ENCODE data around the gene GDF9. TPM values are rescaled to one million over a fixed set of nuclear protein-coding genes. Genes with fewer than 3 reads are reported as not detected.

GDF9 gene
- total and polyA plus RNA-seq, 10 of the 15 experiments (the other 5 are each of a cell fraction or from before 2014, with no cell fraction given): 0.11 to 1.5 (median 0.34) TPM

GRCh38 chr5:132853790-132854189 lies 12.5 kb downstream of the GDF9 start:
- RAD21 ChIA-PET (ENCODE audit: unreplicated experiment): interaction anchor here (1.3 kb wide), 1 partner anchor 104 kb away, joined by 4 read pairs; no protein-coding TSS in a partner anchor
- DNase-seq (ENCODE audit: low read depth, low spot score) (no peak), FAIRE-seq (peak; percentile 13), ATAC-seq (no peak)
- Histone ChIP-seq H3K4me1 (ENCODE audit: control insufficient read depth, insufficient read depth, low read length) (no peaks in the 10 kb centered on the region), H3K27ac (ENCODE audit: control insufficient read depth, insufficient read depth) (no peak overlapping the region), H3K79me2 (ENCODE audit: control insufficient read depth, insufficient read depth, low read length) (no peaks in the 10 kb centered on the region), H3K9me3 (replicated peaks; ENCODE audit: control insufficient read depth, insufficient read depth, low read length) (no peaks in the 10 kb centered on the region), H2AFZ (ENCODE audit: control insufficient read depth, low read depth, low read length) (no peak overlapping the region), H4K20me1 (ENCODE audit: control insufficient read depth, insufficient read depth) (no peaks in the 10 kb centered on the region), H3K9ac (ENCODE audit: control insufficient read depth, insufficient read depth, low read length) (no peak overlapping the region), H3K27me3 (replicated peaks in 1 of 2; ENCODE audit: control insufficient read depth in 2 of 2, insufficient read depth in 2 of 2, low read length in 1 of 2) (no peaks in the 10 kb centered on the region), H3K36me3 (ENCODE audit: control insufficient read depth in 2 of 2, insufficient read depth in 2 of 2, low read length in 1 of 2) (no peaks in the 10 kb centered on the region), H3K4me3 (no peak overlapping the region), H3K4me2 (ENCODE audit: control insufficient read depth, insufficient read depth) (no peak overlapping the region)
- no TSS peak for BruUV-seq (replicated peaks)
- intact Hi-C loops (cut with micrococcal nuclease; ENCODE audit: unreplicated experiment) (no loop called here), in situ Hi-C loops (cut with MboI) (no loop called here)
- POLR2A ChIA-PET: interaction anchor here (1.1 to 3.0 kb wide), 3 partner anchors 9 to 606 kb away, joined by 3 to 13 read pairs (median 6); no protein-coding TSS in a partner anchor
- SMC1A ChIA-PET (ENCODE audit: uncharacterized antibody, unreplicated experiment): interaction anchor here (1.0 to 1.3 kb wide), 5 partner anchors 11 to 348 kb away, joined by 3 to 4 read pairs (median 3); no protein-coding TSS in a partner anchor
- CTCF ChIA-PET: interaction anchor here (1.0 to 2.7 kb wide), 4 partner anchors 10 to 52 kb away, joined by 3 to 15 read pairs (median 4); no protein-coding TSS in a partner anchor
- no peak for TF ChIP-seq IKZF2 (IDR thresholded peaks at IDR 0.05)
- WGBS (ENCODE audit: insufficient coverage, insufficient replicate concordance, low lambda C conversion rate, missing lambda C conversion rate): 0% methylated on average over 1 of the region's 1 CpG

- DNase-seq (ENCODE audit: low read depth, low spot score): no peak
- Histone ChIP-seq H3K9ac (ENCODE audit: control insufficient read depth, insufficient read depth, low read length) (no peak overlapping the region), H2AFZ (ENCODE audit: control insufficient read depth, low read depth, low read length) (no peak overlapping the region), H3K4me3 (no peak overlapping the region), H4K20me1 (ENCODE audit: control insufficient read depth, insufficient read depth) (no peaks in the 10 kb centered on the region), H3K27me3 (replicated peaks in 1 of 2; ENCODE audit: control insufficient read depth in 2 of 2, insufficient read depth in 2 of 2, low read length in 1 of 2) (no peaks in the 10 kb centered on the region), H3K4me2 (ENCODE audit: control insufficient read depth, insufficient read depth) (no peak overlapping the region), H3K79me2 (ENCODE audit: control insufficient read depth, insufficient read depth, low read length) (no peaks in the 10 kb centered on the region), H3K27ac (ENCODE audit: control insufficient read depth, insufficient read depth) (no peak overlapping the region), H3K36me3 (ENCODE audit: control insufficient read depth in 2 of 2, insufficient read depth in 2 of 2, low read length in 1 of 2) (no peaks in the 10 kb centered on the region), H3K9me3 (replicated peaks; ENCODE audit: control insufficient read depth, insufficient read depth, low read length) (no peaks in the 10 kb centered on the region), H3K4me1 (ENCODE audit: control insufficient read depth, insufficient read depth, low read length) (no peaks in the 10 kb centered on the region)
- RAD21 ChIA-PET (ENCODE audit: unreplicated experiment): no interaction called here
- POLR2A ChIA-PET: interaction anchor here (1.2 to 3.0 kb wide), 2 partner anchors 8 to 606 kb away, joined by 3 to 13 read pairs; no protein-coding TSS in a partner anchor
- no peak for ATAC-seq
- in situ Hi-C loops (cut with MboI): no loop called here
- WGBS (ENCODE audit: insufficient coverage, insufficient replicate concordance, low lambda C conversion rate, missing lambda C conversion rate): 83% methylated on average over 3 of the region's 3 CpGs
- CTCF ChIA-PET: interaction anchor here (1.2 to 2.7 kb wide), 3 partner anchors 11 to 52 kb away, joined by 3 to 15 read pairs (median 4); no protein-coding TSS in a partner anchor
- no TSS peak for BruUV-seq (replicated peaks)
- SMC1A ChIA-PET (ENCODE audit: uncharacterized antibody, unreplicated experiment): interaction anchor here (1.0 to 1.3 kb wide), 3 partner anchors 11 to 347 kb away, joined by 3 to 4 read pairs (median 3); no protein-coding TSS in a partner anchor
- intact Hi-C loops (cut with micrococcal nuclease; ENCODE audit: unreplicated experiment): no loop called here
- no peak for FAIRE-seq
- TF ChIP-seq CHD4 (IDR thresholded peaks at IDR 0.05) (no peak), PKNOX1 (IDR thresholded peaks at IDR 0.05) (no peak), IKZF2 (IDR thresholded peaks at IDR 0.05) (no peak), TBL1XR1 (IDR thresholded peaks at IDR 0.05; ENCODE audit: low read depth, low read length) (no peak), ZBTB33 (IDR thresholded peaks at IDR 0.05) (no peak)
- TF ChIP-seq, protein P1, sequence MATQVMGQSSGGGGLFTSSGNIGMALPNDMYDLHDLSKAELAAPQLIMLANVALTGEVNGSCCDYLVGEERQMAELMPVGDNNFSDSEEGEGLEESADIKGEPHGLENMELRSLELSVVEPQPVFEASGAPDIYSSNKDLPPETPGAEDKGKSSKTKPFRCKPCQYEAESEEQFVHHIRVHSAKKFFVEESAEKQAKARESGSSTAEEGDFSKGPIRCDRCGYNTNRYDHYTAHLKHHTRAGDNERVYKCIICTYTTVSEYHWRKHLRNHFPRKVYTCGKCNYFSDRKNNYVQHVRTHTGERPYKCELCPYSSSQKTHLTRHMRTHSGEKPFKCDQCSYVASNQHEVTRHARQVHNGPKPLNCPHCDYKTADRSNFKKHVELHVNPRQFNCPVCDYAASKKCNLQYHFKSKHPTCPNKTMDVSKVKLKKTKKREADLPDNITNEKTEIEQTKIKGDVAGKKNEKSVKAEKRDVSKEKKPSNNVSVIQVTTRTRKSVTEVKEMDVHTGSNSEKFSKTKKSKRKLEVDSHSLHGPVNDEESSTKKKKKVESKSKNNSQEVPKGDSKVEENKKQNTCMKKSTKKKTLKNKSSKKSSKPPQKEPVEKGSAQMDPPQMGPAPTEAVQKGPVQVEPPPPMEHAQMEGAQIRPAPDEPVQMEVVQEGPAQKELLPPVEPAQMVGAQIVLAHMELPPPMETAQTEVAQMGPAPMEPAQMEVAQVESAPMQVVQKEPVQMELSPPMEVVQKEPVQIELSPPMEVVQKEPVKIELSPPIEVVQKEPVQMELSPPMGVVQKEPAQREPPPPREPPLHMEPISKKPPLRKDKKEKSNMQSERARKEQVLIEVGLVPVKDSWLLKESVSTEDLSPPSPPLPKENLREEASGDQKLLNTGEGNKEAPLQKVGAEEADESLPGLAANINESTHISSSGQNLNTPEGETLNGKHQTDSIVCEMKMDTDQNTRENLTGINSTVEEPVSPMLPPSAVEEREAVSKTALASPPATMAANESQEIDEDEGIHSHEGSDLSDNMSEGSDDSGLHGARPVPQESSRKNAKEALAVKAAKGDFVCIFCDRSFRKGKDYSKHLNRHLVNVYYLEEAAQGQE (IDR thresholded peaks at IDR 0.05; ENCODE audit: low read depth, low read length): no peak
These were observed 12.9 kb downstream of the GDF9 start for GRCh38 chr5:132853323-132853722.

Measured in GM12878 (cell line).